Measurements from ENCODE around the gene BRINP2.

Gene BRINP2

DNA sequence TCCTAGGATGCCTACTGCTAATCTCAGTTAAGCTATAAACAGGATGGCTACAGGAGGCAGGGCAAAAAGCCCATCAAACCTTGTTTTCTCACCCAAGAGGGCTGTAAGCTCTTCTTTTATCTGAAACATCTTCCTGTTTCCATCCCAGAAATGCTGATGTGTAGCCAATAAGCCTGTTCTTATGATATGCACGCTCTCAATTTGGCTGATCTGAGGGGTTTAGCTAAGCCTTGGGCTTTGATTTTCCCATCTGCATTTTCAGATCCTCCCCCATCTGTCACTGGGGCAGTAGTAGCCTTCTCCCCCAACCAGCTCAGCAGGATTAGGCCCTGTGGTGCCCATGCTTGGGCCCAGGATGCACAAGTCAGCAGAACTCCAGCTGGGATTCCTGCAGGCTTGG lies 105.0 kb downstream of the BRINP2 start:
- TF ChIP-seq, protein P1, sequence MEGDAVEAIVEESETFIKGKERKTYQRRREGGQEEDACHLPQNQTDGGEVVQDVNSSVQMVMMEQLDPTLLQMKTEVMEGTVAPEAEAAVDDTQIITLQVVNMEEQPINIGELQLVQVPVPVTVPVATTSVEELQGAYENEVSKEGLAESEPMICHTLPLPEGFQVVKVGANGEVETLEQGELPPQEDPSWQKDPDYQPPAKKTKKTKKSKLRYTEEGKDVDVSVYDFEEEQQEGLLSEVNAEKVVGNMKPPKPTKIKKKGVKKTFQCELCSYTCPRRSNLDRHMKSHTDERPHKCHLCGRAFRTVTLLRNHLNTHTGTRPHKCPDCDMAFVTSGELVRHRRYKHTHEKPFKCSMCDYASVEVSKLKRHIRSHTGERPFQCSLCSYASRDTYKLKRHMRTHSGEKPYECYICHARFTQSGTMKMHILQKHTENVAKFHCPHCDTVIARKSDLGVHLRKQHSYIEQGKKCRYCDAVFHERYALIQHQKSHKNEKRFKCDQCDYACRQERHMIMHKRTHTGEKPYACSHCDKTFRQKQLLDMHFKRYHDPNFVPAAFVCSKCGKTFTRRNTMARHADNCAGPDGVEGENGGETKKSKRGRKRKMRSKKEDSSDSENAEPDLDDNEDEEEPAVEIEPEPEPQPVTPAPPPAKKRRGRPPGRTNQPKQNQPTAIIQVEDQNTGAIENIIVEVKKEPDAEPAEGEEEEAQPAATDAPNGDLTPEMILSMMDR (IDR thresholded peaks at IDR 0.05; ENCODE audit: extremely low read depth, missing control alignments) = no peak
- DNase-seq (ENCODE audit: low spot score) = no peak

DNA sequence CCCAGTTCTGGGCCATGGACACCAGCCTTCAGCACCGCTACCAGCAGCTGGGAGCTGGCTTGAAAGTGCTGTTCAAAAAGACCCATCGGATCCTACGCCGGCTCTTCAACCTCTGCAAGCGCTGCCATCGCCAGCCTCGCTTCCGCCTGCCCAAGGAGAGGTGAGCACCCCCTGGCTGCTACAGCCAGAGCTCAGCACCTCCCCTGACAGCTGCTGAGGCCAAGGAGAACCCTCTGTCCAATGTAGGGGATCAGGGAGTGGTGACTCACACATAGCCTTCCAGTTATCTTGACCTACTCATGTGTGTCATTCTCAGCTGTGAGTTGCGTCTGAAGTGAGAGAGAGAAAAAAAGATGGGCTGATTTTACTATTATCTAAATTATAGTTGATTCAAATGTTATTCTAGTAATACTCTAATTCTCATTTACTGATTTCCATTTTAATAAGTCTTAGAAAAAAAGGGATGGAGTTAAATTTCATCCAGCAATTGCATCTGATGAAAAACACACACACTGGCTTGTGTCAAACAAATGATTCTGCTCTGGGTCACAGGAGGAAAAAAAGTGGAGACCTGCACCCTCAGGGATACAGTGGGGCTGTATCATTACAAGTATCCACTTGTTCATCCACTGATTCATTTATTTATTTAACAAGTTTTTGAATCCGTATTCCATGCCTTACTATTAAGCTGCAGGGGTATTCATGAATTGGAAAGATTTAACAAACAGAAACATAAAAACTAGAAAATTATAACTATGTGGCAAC lies 108.0 kb downstream of the BRINP2 start:
- TF ChIP-seq, protein P1 (IDR thresholded peaks at IDR 0.05; ENCODE audit: extremely low read depth, missing control alignments) = no peak
- DNase-seq (ENCODE audit: low spot score) = no peak

DNA sequence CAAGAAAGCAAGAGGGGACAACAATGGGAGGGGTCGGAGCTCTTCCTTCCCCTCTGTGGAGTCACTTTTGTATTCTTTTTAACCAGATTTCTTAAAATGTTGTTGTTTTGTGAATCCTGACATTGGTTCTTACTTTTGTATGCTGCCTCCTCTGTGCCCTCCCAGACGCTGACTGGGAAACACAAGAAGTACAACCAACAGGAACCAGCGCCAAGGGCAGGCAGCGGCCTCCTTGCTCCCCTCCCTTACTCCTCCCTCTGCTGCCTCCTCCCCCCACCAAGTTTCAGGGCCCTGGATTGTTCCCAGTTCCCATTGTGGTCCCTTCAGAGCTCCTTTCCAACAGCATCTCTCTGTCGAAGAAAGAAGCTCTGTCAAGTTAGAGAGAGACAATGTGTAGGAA lies 111.1 kb downstream of the BRINP2 start:
- TF ChIP-seq, protein P1 (IDR thresholded peaks at IDR 0.05; ENCODE audit: extremely low read depth, missing control alignments) = no peak
- no peak for DNase-seq (ENCODE audit: low spot score)

DNA sequence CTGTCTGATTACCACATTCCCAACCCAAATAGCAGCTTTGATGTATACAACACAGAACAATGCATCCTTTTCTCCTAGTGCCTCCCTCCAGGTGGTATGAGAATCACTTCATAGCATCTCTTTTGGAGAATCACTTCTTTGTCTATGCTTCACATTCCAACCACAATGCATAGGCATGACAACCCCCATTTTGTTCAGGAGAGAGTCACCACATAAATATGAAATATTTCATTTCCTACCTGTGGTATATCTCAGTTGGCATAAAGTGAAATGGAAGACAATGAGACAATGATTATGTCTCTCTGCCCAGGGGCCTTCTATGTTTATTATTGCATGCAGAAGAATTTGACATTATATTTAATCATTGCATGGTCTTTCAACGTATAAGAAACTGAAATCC lies 112.2 kb downstream of the BRINP2 start:
- TF ChIP-seq, protein P1 (IDR thresholded peaks at IDR 0.05; ENCODE audit: extremely low read depth, missing control alignments) = no peak
- DNase-seq (ENCODE audit: low spot score) = no peak

DNA sequence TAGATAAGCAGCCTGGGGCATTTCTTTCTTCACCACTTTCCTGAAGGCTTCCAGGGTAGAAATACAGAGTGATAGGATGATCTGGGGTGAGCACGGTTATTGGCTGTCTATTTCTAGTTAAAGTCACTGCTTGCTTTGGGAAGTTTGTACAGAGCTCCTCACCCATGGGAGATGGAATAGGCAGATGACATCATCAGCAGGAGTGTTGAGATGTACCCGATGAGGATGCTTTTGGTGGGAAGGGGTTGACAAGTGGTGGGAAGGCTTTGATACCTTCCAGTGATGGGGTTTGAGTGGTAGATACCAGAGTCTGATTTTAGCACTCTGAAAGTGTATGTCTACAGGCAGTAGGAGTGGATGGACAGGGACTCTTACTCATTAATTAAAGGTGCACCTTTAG lies 112.6 kb downstream of the BRINP2 start:
- TF ChIP-seq, protein P1 (IDR thresholded peaks at IDR 0.05; ENCODE audit: extremely low read depth, missing control alignments) = no peak
- DNase-seq (ENCODE audit: low spot score) = no peak

- TF ChIP-seq, protein P1 (IDR thresholded peaks at IDR 0.05; ENCODE audit: extremely low read depth, missing control alignments) = no peak
- no peak for DNase-seq (ENCODE audit: low spot score)
These were observed 115.6 kb downstream of the BRINP2 start for GRCh38 chr1:177286396-177286795.

- TF ChIP-seq, protein P1 (IDR thresholded peaks at IDR 0.05; ENCODE audit: extremely low read depth, missing control alignments) = no peak
- no peak for DNase-seq (ENCODE audit: low spot score)
These were observed 116.5 kb downstream of the BRINP2 start for GRCh38 chr1:177287270-177287669.

Data from GM20000 (cell line).